Measurements from ENCODE around the gene EPHA3.

The EPHA3 gene

GRCh38 chr3:89155811-89156210, 48.4 kb downstream of the EPHA3 start:
- Histone ChIP-seq H3K4me3 (ENCODE audit: severe bottlenecking) (no peak overlapping the region), H3K9me3 (ENCODE audit: severe bottlenecking) (no peaks in the 10 kb centered on the region), H3K27ac (ENCODE audit: poor library complexity, severe bottlenecking) (no peak overlapping the region), H3K36me3 (ENCODE audit: low read depth) (no peaks in the 10 kb centered on the region), H3K27me3 (ENCODE audit: insufficient read depth, poor library complexity, severe bottlenecking) (no peaks in the 10 kb centered on the region), H3K4me1 (ENCODE audit: insufficient read depth, poor library complexity, severe bottlenecking) (no peaks in the 10 kb centered on the region)
- DNase-seq (ENCODE audit: low spot score) = no peak
- TF ChIP-seq CTCF (IDR thresholded peaks at IDR 0.05; ENCODE audit: poor library complexity, severe bottlenecking) = no peak
- no peak for ATAC-seq (ENCODE audit: low read depth)

GRCh38 chr3:89157575-89157974, 50.2 kb downstream of the EPHA3 start:
- no peak for ATAC-seq (ENCODE audit: low read depth)
- no peaks in the 10 kb centered on the region for H3K27me3 ChIP-seq (ENCODE audit: insufficient read depth, poor library complexity, severe bottlenecking)
- H3K9me3 ChIP-seq (ENCODE audit: severe bottlenecking) = no peaks in the 10 kb centered on the region
- H3K4me3 ChIP-seq (ENCODE audit: severe bottlenecking) = no peak overlapping the region
- TF ChIP-seq CTCF (IDR thresholded peaks at IDR 0.05; ENCODE audit: poor library complexity, severe bottlenecking) = no peak
- no peaks in the 10 kb centered on the region for H3K4me1 ChIP-seq (ENCODE audit: insufficient read depth, poor library complexity, severe bottlenecking)
- no peak for DNase-seq (ENCODE audit: low spot score)
- H3K36me3 ChIP-seq (ENCODE audit: low read depth) = no peaks in the 10 kb centered on the region
- no peak overlapping the region for H3K27ac ChIP-seq (ENCODE audit: poor library complexity, severe bottlenecking)

- no peaks in the 10 kb centered on the region for H3K36me3 ChIP-seq (ENCODE audit: low read depth)
- DNase-seq (ENCODE audit: low spot score) (no peak), ATAC-seq (ENCODE audit: low read depth) (no peak)
- H3K27ac ChIP-seq (ENCODE audit: poor library complexity, severe bottlenecking) = no peak overlapping the region
- no peak overlapping the region for H3K4me3 ChIP-seq (ENCODE audit: severe bottlenecking)
- no peaks in the 10 kb centered on the region for H3K27me3 ChIP-seq (ENCODE audit: insufficient read depth, poor library complexity, severe bottlenecking)
- H3K9me3 ChIP-seq (ENCODE audit: severe bottlenecking) = no peaks in the 10 kb centered on the region
- TF ChIP-seq CTCF (IDR thresholded peaks at IDR 0.05; ENCODE audit: poor library complexity, severe bottlenecking) = no peak
- no peaks in the 10 kb centered on the region for H3K4me1 ChIP-seq (ENCODE audit: insufficient read depth, poor library complexity, severe bottlenecking)
These were observed 52.2 kb downstream of the EPHA3 start for GRCh38 chr3:89159605-89160004.

GRCh38 chr3:89164774-89165173, 57.4 kb downstream of the EPHA3 start:
- no peaks in the 10 kb centered on the region for H3K27me3 ChIP-seq (ENCODE audit: insufficient read depth, poor library complexity, severe bottlenecking)
- H3K4me1 ChIP-seq (ENCODE audit: insufficient read depth, poor library complexity, severe bottlenecking) = no peaks in the 10 kb centered on the region
- H3K27ac ChIP-seq (ENCODE audit: poor library complexity, severe bottlenecking) = no peak overlapping the region
- H3K4me3 ChIP-seq (ENCODE audit: severe bottlenecking) = no peak overlapping the region
- ATAC-seq (ENCODE audit: low read depth) (no peak), DNase-seq (ENCODE audit: low spot score) (no peak)
- H3K36me3 ChIP-seq (ENCODE audit: low read depth) = no peaks in the 10 kb centered on the region
- no peaks in the 10 kb centered on the region for H3K9me3 ChIP-seq (ENCODE audit: severe bottlenecking)
- TF ChIP-seq CTCF (IDR thresholded peaks at IDR 0.05; ENCODE audit: poor library complexity, severe bottlenecking) = no peak

- ATAC-seq (ENCODE audit: low read depth) = no peak
- H3K36me3 ChIP-seq (ENCODE audit: low read depth) = no peaks in the 10 kb centered on the region
- no peaks in the 10 kb centered on the region for H3K4me1 ChIP-seq (ENCODE audit: insufficient read depth, poor library complexity, severe bottlenecking)
- TF ChIP-seq CTCF (IDR thresholded peaks at IDR 0.05; ENCODE audit: poor library complexity, severe bottlenecking) = no peak
- H3K9me3 ChIP-seq (ENCODE audit: severe bottlenecking) = no peaks in the 10 kb centered on the region
- H3K4me3 ChIP-seq (ENCODE audit: severe bottlenecking) = no peak overlapping the region
- no peak overlapping the region for H3K27ac ChIP-seq (ENCODE audit: poor library complexity, severe bottlenecking)
- no peaks in the 10 kb centered on the region for H3K27me3 ChIP-seq (ENCODE audit: insufficient read depth, poor library complexity, severe bottlenecking)
- no peak for DNase-seq (ENCODE audit: low spot score)
These were observed 58.3 kb downstream of the EPHA3 start for GRCh38 chr3:89165636-89166263.
